HG02973 (cell line): ENCODE results near the gene ERF.

Experiments
- ATAC-seq: cut with Tn5 transposase; IDR thresholded peaks from one replicate; pipeline ENCODE4 v1.9.1; 2021; ENCODE audit warnings: moderate library complexity; ENCODE audit not compliant: unreplicated experiment

The ERF gene

GRCh38 chr19:42217520-42218437, 37.1 kb downstream of the ERF start, which contains the start of gene DEDD2:
TSS of gene DEDD2 (minus strand) at chr19:42217677. CDS start at chr19:42217007, 670 bp downstream.
- peak; percentile 48 for ATAC-seq

- peak; percentile 5 for ATAC-seq
These were observed 38.0 kb downstream of the ERF start for GRCh38 chr19:42216653-42217519.

GRCh38 chr19:42214810-42215485, 40.0 kb downstream of the ERF start:
- no peak for ATAC-seq

- ATAC-seq: no peak
These were observed 42.0 kb downstream of the ERF start for GRCh38 chr19:42212886-42213285.

GRCh38 chr19:42208612-42209011, 46.3 kb downstream of the ERF start:
- ATAC-seq: no peak

GRCh38 chr19:42207767-42208271, 47.1 kb downstream of the ERF start:
- no peak for ATAC-seq

GRCh38 chr19:42206871-42207755, 47.8 kb downstream of the ERF start:
- no peak for ATAC-seq

GRCh38 chr19:42204664-42205063, 50.3 kb downstream of the ERF start:
- ATAC-seq: no peak

GRCh38 chr19:42203700-42204099, 51.2 kb downstream of the ERF start:
- no peak for ATAC-seq

- no peak for ATAC-seq
These were observed 52.5 kb downstream of the ERF start for GRCh38 chr19:42202290-42202880.

GRCh38 chr19:42201489-42202289, 53.2 kb downstream of the ERF start:
- ATAC-seq: peak; percentile 34

- no peak for ATAC-seq
These were observed 54.7 kb downstream of the ERF start for GRCh38 chr19:42200116-42200715.

GRCh38 chr19:42199440-42200115, 55.4 kb downstream of the ERF start:
- peak; percentile 34 for ATAC-seq

- ATAC-seq: peak; percentile 30
These were observed 56.1 kb downstream of the ERF start for GRCh38 chr19:42198676-42199439.
